Astrocyte (in vitro differentiated cells and primary cell): ENCODE results near the gene FBXW9.

Source experiments
- EZH2 ChIP-seq: IDR thresholded peaks from 2 replicates; pipeline ENCODE4 v1.6.1; 2012; ENCODE audit warnings: mild to moderate bottlenecking, low read length, inconsistent platforms; ENCODE audit not compliant: insufficient read depth
- TF ChIP-seq, protein P1 (sequence below): IDR thresholded peaks from 2 replicates; pipeline ENCODE4 v1.5.1; 2011; ENCODE audit warnings: low read depth, mild to moderate bottlenecking, inconsistent platforms, low read length, moderate library complexity; ENCODE audit not compliant: insufficient read depth

- TF ChIP-seq, protein P1, sequence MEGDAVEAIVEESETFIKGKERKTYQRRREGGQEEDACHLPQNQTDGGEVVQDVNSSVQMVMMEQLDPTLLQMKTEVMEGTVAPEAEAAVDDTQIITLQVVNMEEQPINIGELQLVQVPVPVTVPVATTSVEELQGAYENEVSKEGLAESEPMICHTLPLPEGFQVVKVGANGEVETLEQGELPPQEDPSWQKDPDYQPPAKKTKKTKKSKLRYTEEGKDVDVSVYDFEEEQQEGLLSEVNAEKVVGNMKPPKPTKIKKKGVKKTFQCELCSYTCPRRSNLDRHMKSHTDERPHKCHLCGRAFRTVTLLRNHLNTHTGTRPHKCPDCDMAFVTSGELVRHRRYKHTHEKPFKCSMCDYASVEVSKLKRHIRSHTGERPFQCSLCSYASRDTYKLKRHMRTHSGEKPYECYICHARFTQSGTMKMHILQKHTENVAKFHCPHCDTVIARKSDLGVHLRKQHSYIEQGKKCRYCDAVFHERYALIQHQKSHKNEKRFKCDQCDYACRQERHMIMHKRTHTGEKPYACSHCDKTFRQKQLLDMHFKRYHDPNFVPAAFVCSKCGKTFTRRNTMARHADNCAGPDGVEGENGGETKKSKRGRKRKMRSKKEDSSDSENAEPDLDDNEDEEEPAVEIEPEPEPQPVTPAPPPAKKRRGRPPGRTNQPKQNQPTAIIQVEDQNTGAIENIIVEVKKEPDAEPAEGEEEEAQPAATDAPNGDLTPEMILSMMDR = no peak
- no peak for TF ChIP-seq EZH2
Observed at GRCh38 chr19:12668932-12669269, 27.5 kb downstream of the FBXW9 start.
